Colon (tissue), 2 donors: Measurements from ENCODE around the gene SPCS1.
"Not testable (repeated sequence)": the region's sequence is repeated elsewhere in the genome, so short reads cannot be mapped to it uniquely, and the experiment has no call there.

ENCODE experiments used
- FAIRE-seq: peaks from 2 replicates; lab custom pipeline; 2012; peaks lifted over from hg19 to GRCh38; lab: Jason Lieb, UNC
- donor health status: control.
- donor health status: control.

SPCS1 gene

GRCh38 chr3:52705688-52706686, at the start of gene SPCS1, which contains the start of gene GLT8D1:
Gene SPCS1, plus strand, starts transcription at chr3:52706106. Its CDS starts 141 bp downstream, at chr3:52706247.
Gene GLT8D1, minus strand, starts transcription at chr3:52705791. Its CDS starts 5,331 bp downstream, at chr3:52700460.
- no peak for FAIRE-seq

GRCh38 chr3:52660046-52660445, 45.9 kb upstream of the SPCS1 start:
- no peak for FAIRE-seq

GRCh38 chr3:52663098-52663497, 42.8 kb upstream of the SPCS1 start:
- FAIRE-seq: no peak

GRCh38 chr3:52670621-52671521, 35.0 kb upstream of the SPCS1 start:
- FAIRE-seq: no peak

GRCh38 chr3:52671676-52672075, 34.2 kb upstream of the SPCS1 start:
- no peak for FAIRE-seq

- not testable (repeated sequence) for FAIRE-seq
Observed at GRCh38 chr3:52676201-52676600, 29.7 kb upstream of the SPCS1 start.

- no peak for FAIRE-seq
Observed at GRCh38 chr3:52678265-52679198, 27.4 kb upstream of the SPCS1 start.

GRCh38 chr3:52679199-52679538, 26.7 kb upstream of the SPCS1 start:
- FAIRE-seq: no peak

GRCh38 chr3:52679811-52680210, 26.1 kb upstream of the SPCS1 start:
- no peak for FAIRE-seq

GRCh38 chr3:52681596-52681995, 24.3 kb upstream of the SPCS1 start:
- no peak for FAIRE-seq

GRCh38 chr3:52682016-52682415, 23.9 kb upstream of the SPCS1 start:
- no peak for FAIRE-seq

- no peak for FAIRE-seq
Observed at GRCh38 chr3:52683611-52684010, 22.3 kb upstream of the SPCS1 start.

GRCh38 chr3:52684184-52684583, 21.7 kb upstream of the SPCS1 start:
- no peak for FAIRE-seq

- no peak for FAIRE-seq
Observed at GRCh38 chr3:52685285-52685708, 20.6 kb upstream of the SPCS1 start.

GRCh38 chr3:52685709-52686691, 19.9 kb upstream of the SPCS1 start, which contains the start of the genes GNL3 and PBRM1:
Gene GNL3, plus strand, starts transcription at chr3:52686032. Its CDS starts 61 bp downstream, at chr3:52686093.
Gene PBRM1, minus strand, starts transcription at chr3:52685913.
- no peak for FAIRE-seq

- FAIRE-seq: no peak
Observed at GRCh38 chr3:52688266-52688665, 17.6 kb upstream of the SPCS1 start.

GRCh38 chr3:52689151-52689550, 16.8 kb upstream of the SPCS1 start:
- FAIRE-seq: no peak

- FAIRE-seq: no peak
Observed at GRCh38 chr3:52690560-52690959, 15.3 kb upstream of the SPCS1 start.

- FAIRE-seq: no peak
Observed at GRCh38 chr3:52693071-52693470, 12.8 kb upstream of the SPCS1 start.
